Measurements from ENCODE around the gene PRPF8.

DNA sequence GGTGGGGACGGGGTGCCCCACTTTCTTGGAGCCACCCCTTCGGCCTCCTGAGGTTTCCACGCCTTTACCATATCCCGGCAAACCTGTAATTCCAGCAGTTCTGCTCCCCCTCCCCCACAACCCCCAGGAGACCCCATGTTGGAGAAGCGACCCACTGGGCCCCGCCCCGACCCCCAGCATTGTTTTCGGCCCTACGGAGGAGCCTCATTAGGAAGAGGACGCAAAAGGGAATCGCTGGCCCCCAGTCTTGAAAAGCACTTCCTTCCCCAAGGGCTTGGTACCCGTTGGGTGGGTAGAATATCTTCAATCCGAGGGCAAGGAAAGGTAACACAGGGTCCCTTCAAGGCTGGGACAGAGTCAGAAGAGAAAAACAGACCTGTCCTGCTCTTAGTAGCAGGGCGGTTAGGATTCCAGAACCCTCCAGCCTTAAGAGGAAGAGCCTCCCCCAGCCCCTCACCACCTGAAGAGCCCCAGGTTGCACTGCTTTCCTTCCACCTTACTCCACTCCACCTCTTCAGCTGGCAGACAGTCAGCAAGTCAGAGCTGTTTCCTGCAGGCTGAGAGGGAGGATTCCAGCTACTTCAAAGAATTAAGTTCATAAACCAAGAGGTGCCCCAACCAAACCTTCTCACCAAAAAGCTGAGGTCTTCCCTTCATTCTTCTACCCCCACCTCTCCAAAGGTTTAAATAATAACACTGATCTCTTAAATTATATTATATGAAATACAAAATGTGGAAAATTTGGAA, 26.3 kb upstream of the PRPF8 start:
- TF ChIP-seq, protein P1, sequence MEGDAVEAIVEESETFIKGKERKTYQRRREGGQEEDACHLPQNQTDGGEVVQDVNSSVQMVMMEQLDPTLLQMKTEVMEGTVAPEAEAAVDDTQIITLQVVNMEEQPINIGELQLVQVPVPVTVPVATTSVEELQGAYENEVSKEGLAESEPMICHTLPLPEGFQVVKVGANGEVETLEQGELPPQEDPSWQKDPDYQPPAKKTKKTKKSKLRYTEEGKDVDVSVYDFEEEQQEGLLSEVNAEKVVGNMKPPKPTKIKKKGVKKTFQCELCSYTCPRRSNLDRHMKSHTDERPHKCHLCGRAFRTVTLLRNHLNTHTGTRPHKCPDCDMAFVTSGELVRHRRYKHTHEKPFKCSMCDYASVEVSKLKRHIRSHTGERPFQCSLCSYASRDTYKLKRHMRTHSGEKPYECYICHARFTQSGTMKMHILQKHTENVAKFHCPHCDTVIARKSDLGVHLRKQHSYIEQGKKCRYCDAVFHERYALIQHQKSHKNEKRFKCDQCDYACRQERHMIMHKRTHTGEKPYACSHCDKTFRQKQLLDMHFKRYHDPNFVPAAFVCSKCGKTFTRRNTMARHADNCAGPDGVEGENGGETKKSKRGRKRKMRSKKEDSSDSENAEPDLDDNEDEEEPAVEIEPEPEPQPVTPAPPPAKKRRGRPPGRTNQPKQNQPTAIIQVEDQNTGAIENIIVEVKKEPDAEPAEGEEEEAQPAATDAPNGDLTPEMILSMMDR (conservative IDR thresholded peaks at IDR 0.05; ENCODE audit: low read depth, low read length): no peak
- TF ChIP-seq EZH2phosphoT487 (IDR thresholded peaks at IDR 0.05; ENCODE audit: borderline replicate concordance, low read length) (no peak), EZH2 (IDR thresholded peaks at IDR 0.05; ENCODE audit: low read length, unreplicated experiment) (no peak)

Data from PC-3 (cell line).